ENCODE data around the gene FAM169A.
"Not testable (repeated sequence)": the region's sequence is repeated elsewhere in the genome, so short reads cannot be mapped to it uniquely, and the experiment has no call there.

Gene FAM169A, protein sequence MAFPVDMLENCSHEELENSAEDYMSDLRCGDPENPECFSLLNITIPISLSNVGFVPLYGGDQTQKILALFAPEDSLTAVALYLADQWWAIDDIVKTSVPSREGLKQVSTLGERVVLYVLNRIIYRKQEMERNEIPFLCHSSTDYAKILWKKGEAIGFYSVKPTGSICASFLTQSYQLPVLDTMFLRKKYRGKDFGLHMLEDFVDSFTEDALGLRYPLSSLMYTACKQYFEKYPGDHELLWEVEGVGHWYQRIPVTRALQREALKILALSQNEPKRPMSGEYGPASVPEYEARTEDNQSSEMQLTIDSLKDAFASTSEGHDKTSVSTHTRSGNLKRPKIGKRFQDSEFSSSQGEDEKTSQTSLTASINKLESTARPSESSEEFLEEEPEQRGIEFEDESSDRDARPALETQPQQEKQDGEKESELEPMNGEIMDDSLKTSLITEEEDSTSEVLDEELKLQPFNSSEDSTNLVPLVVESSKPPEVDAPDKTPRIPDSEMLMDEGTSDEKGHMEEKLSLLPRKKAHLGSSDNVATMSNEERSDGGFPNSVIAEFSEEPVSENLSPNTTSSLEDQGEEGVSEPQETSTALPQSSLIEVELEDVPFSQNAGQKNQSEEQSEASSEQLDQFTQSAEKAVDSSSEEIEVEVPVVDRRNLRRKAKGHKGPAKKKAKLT

DNA sequence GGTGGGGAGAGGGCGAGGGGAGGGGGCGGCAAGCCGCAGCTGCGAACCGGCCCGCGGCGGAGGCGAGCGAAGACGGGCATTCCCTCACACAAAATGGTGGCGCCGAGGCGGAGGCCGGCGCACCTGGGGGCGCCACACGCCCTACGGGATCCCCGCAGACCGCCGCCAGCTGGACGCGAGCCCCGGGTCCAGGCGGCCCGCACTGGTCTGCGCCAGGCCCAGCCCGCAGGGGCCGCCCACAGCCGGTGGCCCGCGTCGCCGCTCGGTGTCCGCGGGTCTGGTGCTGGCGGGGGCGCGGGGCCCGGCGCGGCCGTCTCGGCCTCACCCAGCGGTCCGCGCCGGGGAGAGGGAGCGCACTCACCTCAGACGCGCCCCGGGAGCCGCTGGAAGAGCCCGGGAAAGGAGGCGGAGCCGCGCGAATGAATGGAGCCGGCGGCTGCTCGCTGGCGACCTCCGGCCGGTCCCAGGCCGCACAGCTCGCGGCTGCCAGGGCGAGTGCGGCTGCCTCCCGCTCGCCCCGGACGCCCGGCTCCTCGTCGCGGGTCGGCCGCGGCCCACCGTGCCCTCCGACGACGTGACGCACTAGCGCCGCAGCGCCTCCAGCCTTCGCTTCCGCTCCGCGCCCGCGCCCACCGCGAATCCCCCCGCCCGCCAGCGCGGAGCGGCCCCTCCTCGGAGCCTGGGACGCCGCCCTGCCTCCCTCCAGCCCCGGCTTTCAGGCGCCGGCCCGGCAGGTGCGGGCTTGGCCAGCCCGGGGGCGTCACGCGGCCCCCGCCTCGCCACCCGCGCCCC lies at the start of gene FAM169A:
Gene FAM169A (minus strand): TSS at position 584 of the 792 bp plus-strand sequence. CDS start 24,711 bp downstream, outside the sequence.
- DNase-seq (ENCODE audit: low read depth): peak; percentile 13

DNA sequence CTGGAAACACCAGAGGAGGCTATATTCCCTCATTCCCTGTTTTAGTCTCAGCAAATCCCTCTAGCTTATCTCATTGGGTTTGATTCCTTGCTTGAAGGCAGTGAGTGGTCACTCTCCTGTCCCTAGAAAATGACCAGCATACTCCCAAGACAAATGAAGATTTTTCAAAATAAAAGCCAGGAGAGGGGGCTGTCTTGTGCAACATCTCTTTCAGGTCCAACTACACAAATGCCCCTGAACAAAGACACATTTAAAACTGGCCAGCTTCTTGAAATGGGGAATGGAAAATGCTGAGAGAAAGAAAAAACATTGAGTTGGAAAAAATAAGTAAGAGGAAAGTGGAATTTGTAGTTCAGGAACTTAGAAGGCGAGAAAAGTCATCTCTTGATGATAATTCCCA lies 49.3 kb upstream of the FAM169A start:
- no peak for DNase-seq (ENCODE audit: low read depth)

DNA sequence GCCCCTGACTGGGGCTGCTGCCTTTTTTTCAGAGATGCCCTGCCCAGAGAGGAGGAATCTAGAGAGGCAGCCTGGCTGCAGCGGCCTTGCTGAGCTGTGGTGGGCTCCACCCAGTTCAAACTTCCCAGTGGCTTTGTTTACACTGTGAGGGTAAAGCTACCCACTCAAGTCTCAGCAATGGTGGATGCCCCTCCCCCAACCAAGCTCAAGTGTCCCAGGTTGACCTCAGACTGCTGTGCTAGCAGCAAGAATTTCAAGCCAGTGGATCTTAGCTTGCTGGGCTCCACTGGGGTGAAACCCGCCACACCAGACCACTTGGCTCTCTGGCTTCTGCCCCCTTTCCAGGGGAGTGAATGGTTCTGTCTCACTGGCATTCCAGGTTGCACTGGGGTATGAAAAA lies 45.2 kb upstream of the FAM169A start:
- not testable (repeated sequence) for DNase-seq (ENCODE audit: low read depth)

GRCh38 chr5:74909888-74910287 lies 43.7 kb upstream of the FAM169A start:
- DNase-seq (ENCODE audit: low read depth): not testable (repeated sequence)

DNA sequence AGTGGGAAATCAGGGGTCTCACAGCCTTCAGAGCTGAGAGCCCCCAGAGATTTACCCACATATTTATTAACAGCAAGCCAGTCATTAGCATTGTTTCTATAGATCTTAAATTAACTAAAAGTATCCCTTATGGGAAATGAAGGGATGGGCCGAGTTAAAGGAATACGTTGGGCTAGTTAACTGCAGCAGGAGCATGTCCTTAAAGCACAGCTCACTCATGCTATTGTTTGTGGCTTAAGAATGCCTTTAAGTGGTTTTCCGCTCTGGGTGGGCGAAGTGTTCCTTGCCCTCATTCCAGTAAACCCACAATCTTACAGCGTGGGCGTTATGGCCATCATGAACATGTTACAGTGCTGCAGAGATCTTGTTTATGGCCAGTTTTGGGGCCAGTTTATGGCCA lies 42.0 kb upstream of the FAM169A start:
- DNase-seq (ENCODE audit: low read depth): not testable (repeated sequence)

DNA sequence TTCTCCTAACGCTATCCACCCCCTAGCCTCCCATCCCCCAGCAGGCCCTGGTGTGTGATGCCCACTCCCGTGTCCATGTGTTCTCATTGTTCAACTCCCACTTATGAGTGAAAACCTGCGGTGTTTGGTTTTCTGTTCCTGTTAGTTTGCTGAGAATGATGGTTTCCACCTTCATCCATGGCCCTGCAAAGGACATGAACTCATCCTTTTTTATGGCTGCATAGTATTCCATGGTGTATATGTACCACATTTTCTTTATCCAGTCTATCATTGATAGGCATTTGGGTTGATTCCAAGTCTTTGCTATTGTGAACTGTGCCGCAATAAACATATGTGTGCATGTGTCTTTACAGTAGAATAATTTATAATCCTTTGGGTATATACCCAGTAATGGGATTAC lies 38.5 kb upstream of the FAM169A start:
- DNase-seq (ENCODE audit: low read depth): not testable (repeated sequence)

- DNase-seq (ENCODE audit: low read depth): no peak
These were observed 37.1 kb upstream of the FAM169A start for GRCh38 chr5:74903165-74903787.

DNA sequence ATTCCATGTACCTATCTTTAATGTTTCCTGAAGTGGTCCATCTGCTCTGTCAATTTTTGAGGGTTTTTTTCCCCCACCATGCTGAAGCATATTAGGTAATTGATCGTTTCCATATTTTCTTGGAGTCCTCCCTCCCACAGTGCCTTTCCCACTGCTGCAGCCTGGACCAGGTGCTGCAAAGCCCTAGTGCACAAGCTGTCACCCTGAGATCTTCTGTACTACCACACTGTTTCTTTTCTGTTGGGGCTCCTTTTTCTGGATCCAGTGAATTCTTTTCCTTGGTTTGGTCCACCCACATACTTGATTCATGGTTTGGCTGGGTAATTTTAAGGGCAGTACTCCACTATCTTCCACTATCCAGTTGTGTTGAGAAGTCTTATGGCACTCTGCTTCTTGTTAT lies 30.9 kb upstream of the FAM169A start:
- DNase-seq (ENCODE audit: low read depth): no peak

DNA sequence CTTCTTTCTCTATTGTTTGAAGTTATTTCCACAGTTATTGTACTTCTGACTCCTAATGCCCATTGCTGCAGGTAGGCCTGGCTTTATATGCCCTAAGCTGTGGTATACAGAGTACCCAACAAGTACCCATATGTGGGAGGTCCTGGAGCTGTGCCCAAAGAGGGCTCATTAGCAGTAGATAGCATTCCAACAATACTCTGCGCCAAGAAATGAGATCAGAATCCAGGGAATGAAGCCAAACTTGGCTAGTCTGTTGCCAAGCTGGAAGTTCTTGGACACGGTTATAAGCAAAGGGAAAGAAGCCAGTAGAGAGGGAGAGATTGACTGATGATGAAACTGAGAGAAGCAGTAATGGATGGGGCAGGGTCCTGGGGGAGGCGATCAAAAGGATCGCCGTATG lies 29.7 kb upstream of the FAM169A start:
- DNase-seq (ENCODE audit: low read depth): peak; percentile 65

- DNase-seq (ENCODE audit: low read depth): no peak
These were observed 28.2 kb upstream of the FAM169A start for GRCh38 chr5:74894351-74894750.

GRCh38 chr5:74892921-74893320 lies 26.7 kb upstream of the FAM169A start:
- no peak for DNase-seq (ENCODE audit: low read depth)

GRCh38 chr5:74889523-74890105 lies 23.4 kb upstream of the FAM169A start:
- no peak for DNase-seq (ENCODE audit: low read depth)

DNA sequence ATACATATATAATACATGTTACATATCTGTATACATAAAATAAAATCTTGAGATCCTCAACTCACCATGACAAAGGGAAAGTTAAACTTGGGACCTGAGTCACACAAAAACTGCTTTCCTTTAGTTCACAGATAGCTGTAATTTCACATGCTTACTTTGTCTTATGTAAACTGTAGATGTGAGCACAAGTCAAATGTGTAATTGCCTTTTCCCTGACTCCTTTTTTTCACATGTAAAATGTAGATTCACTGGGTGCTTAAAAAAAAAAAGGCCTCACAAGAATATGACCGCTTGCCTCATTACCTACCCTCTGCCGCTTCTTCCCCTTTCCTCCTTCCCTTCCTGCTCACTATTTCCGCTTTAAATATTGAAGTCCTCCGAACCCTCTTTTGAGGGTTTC lies 21.9 kb upstream of the FAM169A start:
- DNase-seq (ENCODE audit: low read depth): no peak

GRCh38 chr5:74885170-74885569 lies 19.0 kb upstream of the FAM169A start:
- no peak for DNase-seq (ENCODE audit: low read depth)

GRCh38 chr5:74882379-74883134 lies 16.4 kb upstream of the FAM169A start:
- DNase-seq (ENCODE audit: low read depth): not testable (repeated sequence)

GRCh38 chr5:74877624-74878304 lies 11.6 kb upstream of the FAM169A start:
- DNase-seq (ENCODE audit: low read depth): no peak

- no peak for DNase-seq (ENCODE audit: low read depth)
These were observed 10.0 kb upstream of the FAM169A start for GRCh38 chr5:74875994-74876791.

DNA sequence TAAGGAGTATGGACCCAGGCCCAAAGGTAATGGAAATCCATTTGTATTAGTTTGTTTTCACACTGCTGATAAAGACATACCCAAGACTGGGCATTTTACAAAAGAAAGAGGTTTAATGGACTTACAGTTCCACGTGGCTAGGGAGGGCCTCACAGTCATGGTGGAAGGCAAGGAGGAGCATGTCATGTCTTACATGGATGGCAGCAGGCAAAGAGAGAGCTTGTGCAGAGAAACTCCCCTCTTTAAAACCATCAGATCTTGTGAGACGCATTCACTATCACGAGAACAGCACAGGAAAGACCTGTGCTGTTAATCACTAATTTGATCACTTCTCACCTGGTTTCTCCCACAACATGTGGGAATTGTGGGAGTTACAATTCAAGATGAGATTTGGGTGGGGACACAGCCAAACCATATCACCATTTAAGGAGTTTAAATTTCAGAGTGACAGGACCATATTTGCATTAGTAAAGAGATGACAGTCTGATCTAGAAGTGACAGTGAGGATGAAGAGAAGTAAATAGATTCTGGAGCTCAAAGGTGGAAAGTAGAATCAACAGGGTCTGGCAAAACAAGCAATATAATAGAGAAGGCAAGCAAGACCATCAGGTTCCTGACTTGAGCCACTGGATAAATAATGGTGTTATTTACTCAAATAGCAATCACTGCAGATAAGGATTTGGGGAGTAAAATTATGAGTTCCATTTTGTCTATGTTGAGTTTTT lies 7.5 kb upstream of the FAM169A start:
- no peak for DNase-seq (ENCODE audit: low read depth)
